Neuron (in vitro differentiated cells): ENCODE data around the gene STT3B.
"Not testable (repeated sequence)": the region's sequence is repeated elsewhere in the genome, so short reads cannot be mapped to it uniquely, and the experiment has no call there.

Experiments used
- H2AFZ ChIP-seq: one replicate; pipeline ENCODE4 v1.6.1; 2013; ENCODE audit warnings: low read depth, mild to moderate bottlenecking, inconsistent platforms, low read length, moderate library complexity
- H3K27me3 ChIP-seq: one replicate; pipeline ENCODE4 v1.6.1; 2013; ENCODE audit warnings: low read length; ENCODE audit not compliant: insufficient read depth
- H3K36me3 ChIP-seq: one replicate; pipeline ENCODE4 v1.6.1; 2013; ENCODE audit warnings: low read length; ENCODE audit not compliant: insufficient read depth
- H3K4me1 ChIP-seq: one replicate; pipeline ENCODE4 v1.6.1; 2013; ENCODE audit warnings: low read length; ENCODE audit not compliant: insufficient read depth
- H3K4me3 ChIP-seq: 2 replicates; pipeline ENCODE4 v1.5.1; 2013; ENCODE audit warnings: mild to moderate bottlenecking, low read length, moderate library complexity
- H3K9me3 ChIP-seq: one replicate; pipeline ENCODE4 v1.6.1; 2013; ENCODE audit warnings: low read length

STT3B gene

GRCh38 chr3:31504230-31504629 lies 28.5 kb upstream of the STT3B start:
- Histone ChIP-seq H3K4me3 (no peak overlapping the region), H3K4me1 (peaks cover 5% of the 10 kb centered on the region), H3K27me3 (no peaks in the 10 kb centered on the region), H3K9me3 (no peaks in the 10 kb centered on the region), H2AFZ (no peak overlapping the region), H3K36me3 (no peaks in the 10 kb centered on the region)

DNA sequence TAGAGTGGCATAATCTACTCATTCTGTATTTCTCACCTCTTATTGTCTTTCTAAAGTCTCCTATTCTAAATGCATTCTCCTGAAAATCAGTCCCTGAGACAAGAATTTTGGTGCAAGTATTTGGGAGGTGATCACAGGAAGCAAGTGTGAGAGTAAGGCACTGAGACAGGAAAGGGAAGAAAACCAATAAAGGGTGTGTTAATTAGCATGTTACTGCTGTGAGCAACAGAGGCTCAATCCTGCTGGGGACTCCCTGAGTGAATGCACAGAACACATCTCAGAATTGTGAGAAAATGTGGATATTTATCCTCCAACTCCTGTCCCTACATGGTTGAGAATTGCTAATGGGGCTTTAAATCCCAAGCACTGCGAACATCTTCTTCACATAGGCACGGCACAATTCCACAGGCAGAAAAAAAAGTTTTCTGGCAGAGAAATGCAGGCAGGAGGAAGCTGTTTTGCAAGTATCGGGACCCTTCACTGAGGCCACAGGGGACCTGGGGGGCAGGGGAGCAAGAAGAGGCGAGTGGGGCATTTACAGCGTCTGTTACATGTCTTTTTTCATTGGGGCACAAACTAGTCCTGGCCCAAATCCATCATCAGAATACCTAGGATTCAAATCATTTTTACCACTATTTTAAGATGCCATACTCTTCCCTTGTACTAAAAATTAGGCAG lies 27.2 kb upstream of the STT3B start:
- H3K9me3 ChIP-seq, result no peaks in the 10 kb centered on the region
- H3K4me1 ChIP-seq, result peaks cover 5% of the 10 kb centered on the region
- H2AFZ ChIP-seq, result peak overlapping the region; percentile 70
- no peak overlapping the region for H3K4me3 ChIP-seq
- no peaks in the 10 kb centered on the region for H3K36me3 ChIP-seq
- H3K27me3 ChIP-seq, result no peaks in the 10 kb centered on the region

- H3K4me1 ChIP-seq, H3K36me3 ChIP-seq: not testable (repeated sequence)
Measured at GRCh38 chr3:31506515-31506914, 26.2 kb upstream of the STT3B start.

DNA sequence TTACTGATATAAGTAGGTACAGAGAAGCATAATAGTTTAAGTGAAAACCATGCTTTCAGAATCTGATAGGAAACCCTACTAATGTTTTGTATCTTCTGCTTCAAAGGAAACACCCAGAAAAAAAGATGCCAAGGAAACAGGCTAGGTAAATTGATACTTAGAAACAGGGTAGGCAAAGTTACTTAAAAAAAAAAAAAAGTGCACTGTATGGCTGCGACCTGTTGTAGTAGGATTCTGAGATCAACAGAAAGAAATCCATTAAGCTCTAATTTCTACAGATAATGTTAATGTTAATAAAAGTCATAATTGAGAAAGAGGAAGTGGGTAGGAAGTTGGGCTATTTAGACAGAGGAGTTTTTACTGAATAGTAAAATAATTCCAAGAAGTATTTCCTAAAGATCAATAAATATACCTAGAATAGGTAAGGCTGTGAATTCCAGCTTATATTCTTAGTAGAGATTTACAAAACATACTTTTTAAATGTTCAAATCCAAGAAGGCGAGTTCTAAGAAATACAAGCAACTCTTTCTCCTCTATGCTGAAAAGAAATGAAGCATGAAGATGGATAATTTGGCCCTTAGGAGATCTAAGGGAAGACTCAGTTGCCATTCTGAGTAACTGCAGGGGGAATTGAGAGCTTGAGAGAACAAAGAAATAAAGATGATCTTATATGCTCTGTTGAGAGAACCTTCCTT lies 24.1 kb upstream of the STT3B start:
- Histone ChIP-seq H3K36me3 (no peaks in the 10 kb centered on the region), H3K4me1 (peaks cover 5% of the 10 kb centered on the region), H3K4me3 (no peak overlapping the region), H3K9me3 (no peaks in the 10 kb centered on the region), H3K27me3 (no peaks in the 10 kb centered on the region), H2AFZ (no peak overlapping the region)

More at GRCh38 chr3:31506515-31506914, 26.2 kb upstream of the STT3B start:
- not testable (repeated sequence) for H3K4me3 ChIP-seq, H3K27me3 ChIP-seq, H2AFZ ChIP-seq, H3K9me3 ChIP-seq

- Histone ChIP-seq H3K4me3 (no peak overlapping the region), H2AFZ (no peak overlapping the region), H3K9me3 (no peaks in the 10 kb centered on the region), H3K36me3 (no peaks in the 10 kb centered on the region), H3K4me1 (peaks cover 5% of the 10 kb centered on the region), H3K27me3 (no peaks in the 10 kb centered on the region)
Measured at GRCh38 chr3:31509147-31509728, 23.5 kb upstream of the STT3B start.

GRCh38 chr3:31514570-31514969 lies 18.2 kb upstream of the STT3B start:
- H3K36me3 ChIP-seq, result no peaks in the 10 kb centered on the region
- H3K4me3 ChIP-seq, result no peak overlapping the region
- no peaks in the 10 kb centered on the region for H3K4me1 ChIP-seq
- H3K27me3 ChIP-seq, result no peaks in the 10 kb centered on the region
- H3K9me3 ChIP-seq, result no peaks in the 10 kb centered on the region
- no peak overlapping the region for H2AFZ ChIP-seq

DNA sequence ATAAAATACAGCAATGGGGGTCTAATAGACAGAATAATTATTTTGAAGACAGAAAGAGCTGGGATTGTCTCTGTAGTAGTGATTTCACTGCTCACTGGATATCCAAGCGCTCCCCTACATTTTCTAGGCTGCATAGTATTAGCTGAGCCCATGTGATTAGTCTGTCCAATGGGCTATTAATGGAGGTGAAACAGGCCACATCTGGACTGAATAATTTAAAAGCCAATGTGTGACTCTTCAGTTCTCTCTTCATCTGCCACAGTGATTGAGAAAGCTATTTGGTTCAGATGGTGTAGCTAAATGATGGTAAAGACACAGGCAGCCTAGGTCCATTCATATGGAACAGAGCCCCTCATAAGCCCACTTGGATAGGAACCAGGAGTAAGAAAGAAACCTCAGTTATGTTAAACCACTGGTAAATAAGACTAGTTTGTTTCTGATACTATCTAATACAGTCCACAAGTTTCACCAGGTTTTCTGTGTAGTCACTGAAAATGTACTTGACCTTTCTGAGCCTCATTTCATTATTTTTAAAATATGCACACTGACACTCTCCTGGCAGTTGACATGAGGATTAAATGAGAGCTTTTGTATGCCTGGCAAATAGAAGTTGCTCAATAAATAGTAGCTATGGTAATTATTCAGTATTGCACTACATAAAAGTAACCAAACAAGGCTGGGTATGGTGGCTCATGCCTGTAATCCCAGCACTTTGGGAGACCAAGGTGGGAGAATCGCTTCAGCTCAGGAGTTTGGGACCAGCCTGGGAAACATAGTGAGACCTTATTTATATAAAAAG lies 17.0 kb upstream of the STT3B start:
- no peak overlapping the region for H2AFZ ChIP-seq
- no peaks in the 10 kb centered on the region for H3K27me3 ChIP-seq
- no peaks in the 10 kb centered on the region for H3K4me1 ChIP-seq
- no peak overlapping the region for H3K4me3 ChIP-seq
- H3K9me3 ChIP-seq, result no peaks in the 10 kb centered on the region
- H3K36me3 ChIP-seq, result no peaks in the 10 kb centered on the region

DNA sequence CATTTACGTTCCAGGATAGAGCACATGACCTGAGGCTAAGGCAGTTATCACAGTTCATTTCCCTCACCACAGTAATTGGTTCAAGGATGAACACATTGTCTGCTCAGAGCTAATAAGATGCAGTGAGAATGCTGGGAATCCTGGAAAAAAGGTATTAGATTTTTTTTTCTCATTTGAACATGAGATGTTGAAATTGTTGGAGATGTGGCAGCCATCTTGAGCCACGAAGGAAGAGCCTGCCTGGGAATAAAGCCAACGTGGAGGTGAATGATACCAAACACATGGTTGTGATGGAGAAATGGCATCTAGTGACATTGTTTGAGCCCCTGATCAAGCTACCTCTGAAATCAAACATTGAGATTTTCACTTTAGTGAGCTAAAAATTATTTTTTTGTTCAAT lies 16.0 kb upstream of the STT3B start:
- no peak overlapping the region for H3K4me3 ChIP-seq
- no peaks in the 10 kb centered on the region for H3K27me3 ChIP-seq
- H3K9me3 ChIP-seq, result no peaks in the 10 kb centered on the region
- no peaks in the 10 kb centered on the region for H3K36me3 ChIP-seq
- no peak overlapping the region for H2AFZ ChIP-seq
- H3K4me1 ChIP-seq, result no peaks in the 10 kb centered on the region

DNA sequence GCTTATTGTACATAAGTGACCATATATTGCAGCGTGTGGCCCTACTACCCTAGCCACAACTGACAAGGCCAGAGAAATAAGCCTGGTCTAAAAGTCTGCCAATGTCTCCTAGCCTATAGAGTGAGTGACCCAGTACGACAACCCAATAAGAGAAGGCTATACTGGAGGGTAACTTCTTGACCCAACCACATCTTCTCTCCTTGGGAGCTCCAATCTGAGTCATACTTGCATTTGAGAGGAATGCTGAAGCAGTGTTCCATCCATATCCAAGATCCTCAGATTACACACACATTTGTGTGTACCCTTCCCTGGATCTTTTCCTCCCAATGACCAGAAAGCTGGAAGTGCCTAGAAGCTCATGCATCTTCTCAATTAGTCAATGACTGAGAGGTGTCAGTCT lies 11.3 kb upstream of the STT3B start:
- no peaks in the 10 kb centered on the region for H3K27me3 ChIP-seq
- no peaks in the 10 kb centered on the region for H3K4me1 ChIP-seq

GRCh38 chr3:31522152-31522551 lies 10.6 kb upstream of the STT3B start:
- no peaks in the 10 kb centered on the region for H3K27me3 ChIP-seq
- no peaks in the 10 kb centered on the region for H3K4me1 ChIP-seq
- H3K4me3 ChIP-seq, result no peak overlapping the region
- H2AFZ ChIP-seq, result no peak overlapping the region
- H3K9me3 ChIP-seq, result no peaks in the 10 kb centered on the region
- H3K36me3 ChIP-seq, result no peaks in the 10 kb centered on the region

More for the DNA sequence above, 11.3 kb upstream of the STT3B start:
- Histone ChIP-seq H3K9me3 (no peaks in the 10 kb centered on the region), H3K36me3 (no peaks in the 10 kb centered on the region), H2AFZ (no peak overlapping the region), H3K4me3 (no peak overlapping the region)

DNA sequence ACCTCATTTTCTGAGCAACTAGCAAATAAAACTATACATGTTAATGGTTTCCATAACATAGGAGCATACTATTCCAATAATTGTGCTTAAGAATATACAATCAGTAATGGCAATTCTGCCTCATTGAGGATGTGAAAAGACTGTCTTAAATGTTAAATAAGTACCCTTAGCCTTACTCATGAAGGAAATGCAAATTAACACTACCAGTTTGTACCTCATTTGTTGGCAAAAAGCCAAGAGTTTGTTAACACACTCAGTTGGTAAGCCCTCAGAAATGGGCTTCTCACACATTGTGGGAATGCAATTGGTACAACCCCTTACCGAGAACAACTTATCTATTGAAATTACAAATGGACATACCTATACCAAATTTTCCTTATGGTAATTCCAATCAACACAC lies 9.2 kb upstream of the STT3B start:
- no peak overlapping the region for H3K4me3 ChIP-seq
- H3K36me3 ChIP-seq, result no peaks in the 10 kb centered on the region
- no peak overlapping the region for H2AFZ ChIP-seq

GRCh38 chr3:31525532-31525931 lies 7.2 kb upstream of the STT3B start:
- Histone ChIP-seq H3K27me3 (no peaks in the 10 kb centered on the region), H3K4me1 (peaks cover 3% of the 10 kb centered on the region), H3K36me3 (no peaks in the 10 kb centered on the region), H3K4me3 (no peak overlapping the region), H2AFZ (no peak overlapping the region), H3K9me3 (no peaks in the 10 kb centered on the region)

More for the DNA sequence above, 9.2 kb upstream of the STT3B start:
- Histone ChIP-seq H3K9me3 (no peaks in the 10 kb centered on the region), H3K4me1 (no peaks in the 10 kb centered on the region), H3K27me3 (no peaks in the 10 kb centered on the region)

DNA sequence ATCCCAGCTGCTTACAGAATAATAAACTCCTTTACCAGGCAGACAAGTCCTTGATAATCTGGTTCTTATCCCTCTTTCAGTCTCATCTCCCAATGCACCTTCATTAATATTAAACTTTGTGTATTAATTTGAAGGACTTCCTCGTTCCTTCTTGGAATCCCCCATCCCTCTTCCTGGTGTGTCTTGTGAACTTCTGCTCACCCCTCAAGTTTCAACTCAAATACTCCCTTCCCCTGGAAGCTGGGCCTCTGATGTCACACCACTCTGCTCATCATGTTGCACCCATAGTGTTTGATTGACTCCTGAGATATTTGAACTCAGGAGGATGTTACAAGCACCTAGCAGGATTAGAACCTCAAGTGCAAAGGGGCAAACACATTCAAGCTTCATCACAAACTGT lies 3.3 kb upstream of the STT3B start:
- Histone ChIP-seq H3K27me3 (no peaks in the 10 kb centered on the region), H3K36me3 (no peaks in the 10 kb centered on the region), H3K9me3 (no peaks in the 10 kb centered on the region), H3K4me1 (peaks cover 12% of the 10 kb centered on the region), H3K4me3 (no peak overlapping the region), H2AFZ (no peak overlapping the region)
